MM.1S (cell line): ENCODE measurements around the gene EPHA3.

Experiments used
- DNase-seq: peaks from one replicate; pipeline ENCODE4 v3.0.0-alpha.2; 2015
- H2AFZ ChIP-seq: fragments of 300-600 bp; sonication (generic); 2 replicates; pipeline ENCODE4 v1.6.0; 2016; ENCODE audit warnings: antibody characterized with exemption, low read length
- H3F3A ChIP-seq: fragments of 300-600 bp; sonication (generic); 2 replicates; pipeline ENCODE4 v1.6.1; 2016; ENCODE audit warnings: mild to moderate bottlenecking, antibody characterized with exemption, low read length, moderate library complexity, mixed read lengths; ENCODE audit not compliant: insufficient read depth
- H3K27ac ChIP-seq: fragments of 300-600 bp; sonication (generic); 2 replicates; pipeline ENCODE4 v1.5.1; 2016; ENCODE audit warnings: mild to moderate bottlenecking, low read length
- H3K27me3 ChIP-seq: fragments of 300-600 bp; sonication (generic); replicated peaks from 2 replicates; pipeline ENCODE4 v1.6.0; 2016; ENCODE audit warnings: low read length; ENCODE audit not compliant: insufficient read depth
- H3K36me3 ChIP-seq: fragments of 300-600 bp; sonication (generic); replicated peaks from 2 replicates; pipeline ENCODE4 v1.6.1; 2016; ENCODE audit warnings: mild to moderate bottlenecking, low read length, mixed read lengths; ENCODE audit not compliant: insufficient read depth
- H3K4me1 ChIP-seq: fragments of 300-600 bp; sonication (generic); 2 replicates; pipeline ENCODE4 v1.6.1; 2016; ENCODE audit warnings: low read length, mixed read lengths
- H3K4me2 ChIP-seq: fragments of 300-600 bp; sonication (generic); 2 replicates; pipeline ENCODE4 v1.6.0; 2016; ENCODE audit warnings: low read depth, low read length
- H3K4me3 ChIP-seq: fragments of 300-600 bp; sonication (generic); 2 replicates; pipeline ENCODE4 v1.5.1; 2016; ENCODE audit warnings: low read length, mixed read lengths
- H3K79me2 ChIP-seq: fragments of 300-600 bp; sonication (generic); 2 replicates; pipeline ENCODE4 v1.6.1; 2016; ENCODE audit warnings: mixed run types, low read length, mixed read lengths
- H3K9ac ChIP-seq: fragments of 300-600 bp; sonication (generic); 2 replicates; pipeline ENCODE4 v1.6.1; 2016; ENCODE audit warnings: low read length, mixed read lengths
- H3K9me2 ChIP-seq: fragments of 300-600 bp; sonication (generic); replicated peaks from 2 replicates; pipeline ENCODE4 v1.6.1; 2016; ENCODE audit warnings: mild to moderate bottlenecking, low read length, mixed read lengths; ENCODE audit not compliant: insufficient read depth
- H3K9me3 ChIP-seq: fragments of 300-600 bp; sonication (generic); replicated peaks from 2 replicates; pipeline ENCODE4 v1.6.1; 2016; ENCODE audit warnings: mild to moderate bottlenecking, low read length, mixed read lengths; ENCODE audit not compliant: insufficient read depth
- H4K20me1 ChIP-seq: fragments of 300-600 bp; sonication (generic); 2 replicates; pipeline ENCODE4 v1.6.1; 2016; ENCODE audit warnings: mild to moderate bottlenecking, low read length, moderate library complexity, mixed read lengths; ENCODE audit not compliant: insufficient read depth
- CTCF ChIP-seq: fragments of 300-600 bp; sonication (generic); IDR thresholded peaks from 2 replicates; pipeline ENCODE4 v1.5.1; 2016; ENCODE audit warnings: antibody characterized with exemption, low read length, mixed read lengths
- EZH2 ChIP-seq: fragments of 300-600 bp; sonication (generic); optimal IDR thresholded peaks from 2 replicates; pipeline ENCODE3; 2017; ENCODE audit warnings: low read depth, mild to moderate bottlenecking, antibody characterized with exemption, low read length, mixed read lengths
- EZH2phosphoT487 ChIP-seq: fragments of 300-600 bp; sonication (generic); IDR thresholded peaks from 2 replicates; pipeline ENCODE4 v1.6.1; 2018; ENCODE audit warnings: antibody characterized with exemption, low read length

EPHA3 gene

DNA sequence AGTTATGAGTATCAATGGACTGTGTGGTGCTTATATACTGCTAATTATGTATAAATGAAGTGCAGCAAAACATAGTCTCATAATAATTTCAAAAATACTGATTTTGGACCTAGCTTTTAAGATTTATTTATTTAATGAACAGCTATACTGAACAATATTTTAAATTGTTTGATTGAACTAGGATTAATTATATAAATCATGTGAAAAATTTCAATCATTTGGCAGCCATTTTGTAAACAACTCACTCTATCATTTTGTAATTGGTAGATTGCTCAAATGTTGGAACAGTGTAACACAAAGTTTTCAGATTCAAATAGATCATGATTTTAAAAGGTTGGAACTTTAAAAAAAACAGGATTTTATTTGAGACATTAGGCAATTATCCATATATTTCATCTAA is 47.0 kb downstream of the EPHA3 start:
- H3K27ac ChIP-seq = no peak overlapping the region
- no peaks in the 10 kb centered on the region for H3K27me3 ChIP-seq

DNA sequence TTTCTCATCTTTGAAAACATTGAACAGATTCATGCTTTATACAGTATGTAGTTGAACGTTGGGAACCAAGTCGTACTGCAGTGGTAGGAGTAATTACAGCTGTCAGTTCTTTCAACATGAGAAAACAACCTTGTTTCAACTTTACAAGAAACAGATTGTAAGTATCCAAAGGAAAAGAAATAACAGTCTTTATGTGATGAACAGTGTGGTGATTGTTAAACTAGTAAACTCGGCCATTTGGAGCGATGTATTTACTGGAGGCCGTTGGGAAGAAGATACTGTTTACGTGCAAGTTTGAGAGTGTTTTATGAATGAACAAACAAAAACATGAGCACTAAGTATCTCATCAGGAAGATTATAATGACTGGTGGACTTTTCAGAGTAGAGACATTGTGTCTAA is 48.4 kb downstream of the EPHA3 start:
- H3K36me3 ChIP-seq = no peaks in the 10 kb centered on the region
- H3K9me3 ChIP-seq = no peaks in the 10 kb centered on the region
- no peak overlapping the region for H3K9ac ChIP-seq
- H3K79me2 ChIP-seq = no peaks in the 10 kb centered on the region
- H3K4me3 ChIP-seq = no peak overlapping the region
- no peaks in the 10 kb centered on the region for H3F3A ChIP-seq
- no peaks in the 10 kb centered on the region for H3K4me1 ChIP-seq
- H4K20me1 ChIP-seq = no peaks in the 10 kb centered on the region
- DNase-seq = no peak
- no peak for TF ChIP-seq EZH2phosphoT487
- TF ChIP-seq EZH2 = no peak
- no peak for TF ChIP-seq CTCF
- no peak overlapping the region for H3K4me2 ChIP-seq
- no peaks in the 10 kb centered on the region for H3K27me3 ChIP-seq
- no peak overlapping the region for H3K27ac ChIP-seq
- no peak overlapping the region for H2AFZ ChIP-seq
- no peaks in the 10 kb centered on the region for H3K9me2 ChIP-seq

More for the DNA sequence above, 47.0 kb downstream of the EPHA3 start:
- no peak overlapping the region for H3K4me3 ChIP-seq
- no peak for TF ChIP-seq EZH2
- TF ChIP-seq CTCF = no peak
- no peak for TF ChIP-seq EZH2phosphoT487
- no peak overlapping the region for H2AFZ ChIP-seq
- no peaks in the 10 kb centered on the region for H3F3A ChIP-seq
- H3K9ac ChIP-seq = no peak overlapping the region
- no peaks in the 10 kb centered on the region for H3K9me3 ChIP-seq
- no peaks in the 10 kb centered on the region for H3K36me3 ChIP-seq
- no peaks in the 10 kb centered on the region for H3K4me1 ChIP-seq
- DNase-seq = no peak
- H3K79me2 ChIP-seq = no peaks in the 10 kb centered on the region
- no peaks in the 10 kb centered on the region for H3K9me2 ChIP-seq
- no peak overlapping the region for H3K4me2 ChIP-seq
- no peaks in the 10 kb centered on the region for H4K20me1 ChIP-seq

DNA sequence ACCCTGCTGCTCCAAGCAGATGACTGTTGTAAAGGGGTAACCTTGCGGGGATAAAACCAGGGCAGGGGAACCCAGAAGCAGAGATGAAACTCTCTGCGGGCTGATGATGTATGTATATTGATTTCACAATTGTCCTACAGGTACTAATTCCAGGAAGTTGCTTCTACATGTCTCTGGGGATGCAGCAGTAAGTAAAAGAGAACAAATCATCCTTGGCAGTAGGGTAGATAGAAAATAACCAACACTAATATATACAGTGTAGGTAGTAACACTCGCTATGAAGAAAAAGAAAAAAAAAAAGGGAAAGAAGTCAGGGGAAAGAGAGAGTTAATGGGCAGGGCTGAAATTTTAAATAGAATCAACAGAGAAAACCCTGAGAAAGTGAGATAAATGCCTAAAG is 50.2 kb downstream of the EPHA3 start:
- Histone ChIP-seq H4K20me1 (no peaks in the 10 kb centered on the region), H3F3A (no peaks in the 10 kb centered on the region), H3K36me3 (no peaks in the 10 kb centered on the region), H3K4me3 (no peak overlapping the region), H3K4me2 (no peak overlapping the region), H2AFZ (no peak overlapping the region), H3K79me2 (no peaks in the 10 kb centered on the region), H3K9me2 (no peaks in the 10 kb centered on the region), H3K4me1 (no peaks in the 10 kb centered on the region), H3K9me3 (no peaks in the 10 kb centered on the region), H3K27me3 (no peaks in the 10 kb centered on the region), H3K27ac (no peak overlapping the region), H3K9ac (no peak overlapping the region)
- DNase-seq = no peak
- no peak for TF ChIP-seq EZH2
- TF ChIP-seq CTCF = no peak
- no peak for TF ChIP-seq EZH2phosphoT487
